Activated CD4-positive, alpha-beta T cell treated with anti-CD3 and anti-CD28 coated beads, Interleukin-2, amount 10 ng/mL, durations not matched to agents 24 days and 14 days (primary cell): Measurements from ENCODE around the gene TRDMT1. TPM values are rescaled to one million over a fixed set of nuclear protein-coding genes. Genes with fewer than 3 reads are reported as not detected.

ENCODE experiments used
- DNase-seq: peaks from one replicate; pipeline ENCODE4 v3.0.0; 2022
- H3K27ac Mint-ChIP-seq: one replicate; pipeline ENCODE4 v1.8.0; 2022; ENCODE audit warnings: mild to moderate bottlenecking, mixed read lengths
- H3K27me3 Mint-ChIP-seq: one replicate; pipeline ENCODE4 v1.8.0; 2022; ENCODE audit warnings: mixed read lengths
- H3K36me3 Mint-ChIP-seq: one replicate; pipeline ENCODE4 v1.8.0; 2022; ENCODE audit warnings: low read depth, mild to moderate bottlenecking, mixed read lengths
- H3K4me1 Mint-ChIP-seq: one replicate; pipeline ENCODE4 v1.8.0; 2021; ENCODE audit warnings: mixed read lengths
- H3K4me3 Mint-ChIP-seq: one replicate; pipeline ENCODE4 v1.8.0; 2022; ENCODE audit warnings: mild to moderate bottlenecking, moderate library complexity, mixed read lengths
- H3K9me3 Mint-ChIP-seq: one replicate; pipeline ENCODE4 v1.8.0; 2021; ENCODE audit warnings: mixed read lengths
- intact Hi-C: fragments of 100-400 bp; cut with micrococcal nuclease; formaldehyde crosslinking; loops from one replicate; pipeline ENCODE4 v1.15.1; 2023
- total RNA-seq: library from RNA; stranded (reverse); gene quantifications from 2 replicates; pipeline ENCODE4 v1.2.3, GENCODE V29; 2022

The TRDMT1 gene
- total RNA-seq, 1 donor from 2014 or later, result 3.9 TPM

GRCh38 chr10:17098012-17098411, 103.5 kb downstream of the TRDMT1 start:
- DNase-seq, result no peak
- Mint-ChIP-seq H3K9me3 (peaks cover 13% of the 10 kb centered on the region), H3K4me1 (no peaks in the 10 kb centered on the region), H3K4me3 (no peak overlapping the region), H3K27ac (no peak overlapping the region), H3K36me3 (peaks cover 3% of the 10 kb centered on the region), H3K27me3 (no peaks in the 10 kb centered on the region)
- intact Hi-C loops, result no loop called here

Other genes starting within 250 kb of the TRDMT1 start
- 0.07 and 0.40 TPM in 2 replicates for gene CUBN, start 71.9 kb downstream of the TRDMT1 start, total RNA-seq
- gene VIM, start 26.6 kb upstream of the TRDMT1 start, total RNA-seq, result 178 and 182 TPM in 2 replicates